Stomach (tissue), 4 donors: ENCODE data around the gene MACC1.

ENCODE experiments used
- EP300 ChIP-seq: sonication (generic); formaldehyde crosslinking; IDR thresholded peaks from one replicate; pipeline ENCODE4 v1.6.1; 2017; ENCODE audit warnings: antibody characterized with exemption
- POLR2A ChIP-seq, 4 donors: fragments of 450-650 bp; IDR thresholded peaks; one replicate each; pipeline ENCODE4 v1.6.1; 2016; ENCODE audit warnings: antibody characterized with exemption in 4 of 4, control low read depth in 2 of 4, mild to moderate bottlenecking in 1 of 4, moderate library complexity in 1 of 4
- POLR2AphosphoS5 ChIP-seq, 3 donors: sonication (generic); formaldehyde crosslinking; IDR thresholded peaks; one replicate each; pipeline ENCODE4 v1.6.1; 2016; ENCODE audit warnings: antibody characterized with exemption in 3 of 3
- TF ChIP-seq, protein P1 (sequence below), 7 experiments: fragments of 450-650 bp in 4 of 7; fragments of 200-600 bp in 3 of 7; sonication (generic) in 3 of 7; IDR thresholded peaks; one replicate each; pipeline ENCODE4 v1.5.1; 2016 to 2019; ENCODE audit warnings: antibody characterized with exemption in 7 of 7, control low read depth in 2 of 7, mild to moderate bottlenecking in 1 of 7

DNA sequence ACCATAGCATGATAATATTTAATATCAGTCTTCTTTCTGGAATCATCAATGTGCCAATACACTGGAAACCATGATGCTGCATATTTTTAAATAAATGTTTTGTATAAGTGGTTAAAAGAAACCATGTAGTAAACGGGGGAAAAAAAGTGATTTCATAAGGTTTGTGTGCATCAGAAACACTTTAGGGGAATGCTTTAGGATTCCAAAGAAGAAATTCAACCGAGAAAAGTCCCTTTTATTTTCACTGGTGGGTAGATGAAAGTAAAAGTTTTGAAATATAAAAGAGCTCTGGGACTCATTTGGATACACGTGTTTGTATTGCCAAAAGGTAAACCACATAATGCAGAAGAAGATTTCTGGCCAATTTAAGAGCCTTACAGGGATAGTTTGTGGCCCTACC lies 11.9 kb upstream of the MACC1 start:
- TF ChIP-seq POLR2AphosphoS5 (IDR thresholded peaks at IDR 0.05) (no peak), POLR2A (IDR thresholded peaks at IDR 0.05) (no peak), EP300 (no peak)
- TF ChIP-seq, protein P1, sequence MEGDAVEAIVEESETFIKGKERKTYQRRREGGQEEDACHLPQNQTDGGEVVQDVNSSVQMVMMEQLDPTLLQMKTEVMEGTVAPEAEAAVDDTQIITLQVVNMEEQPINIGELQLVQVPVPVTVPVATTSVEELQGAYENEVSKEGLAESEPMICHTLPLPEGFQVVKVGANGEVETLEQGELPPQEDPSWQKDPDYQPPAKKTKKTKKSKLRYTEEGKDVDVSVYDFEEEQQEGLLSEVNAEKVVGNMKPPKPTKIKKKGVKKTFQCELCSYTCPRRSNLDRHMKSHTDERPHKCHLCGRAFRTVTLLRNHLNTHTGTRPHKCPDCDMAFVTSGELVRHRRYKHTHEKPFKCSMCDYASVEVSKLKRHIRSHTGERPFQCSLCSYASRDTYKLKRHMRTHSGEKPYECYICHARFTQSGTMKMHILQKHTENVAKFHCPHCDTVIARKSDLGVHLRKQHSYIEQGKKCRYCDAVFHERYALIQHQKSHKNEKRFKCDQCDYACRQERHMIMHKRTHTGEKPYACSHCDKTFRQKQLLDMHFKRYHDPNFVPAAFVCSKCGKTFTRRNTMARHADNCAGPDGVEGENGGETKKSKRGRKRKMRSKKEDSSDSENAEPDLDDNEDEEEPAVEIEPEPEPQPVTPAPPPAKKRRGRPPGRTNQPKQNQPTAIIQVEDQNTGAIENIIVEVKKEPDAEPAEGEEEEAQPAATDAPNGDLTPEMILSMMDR (IDR thresholded peaks at IDR 0.05) = no peak
